ENCODE data around the gene SYNE1.

- TF ChIP-seq POLR2A (IDR thresholded peaks at IDR 0.05; ENCODE audit: low read length) (no peak), GATA1 (IDR thresholded peaks at IDR 0.05; ENCODE audit: low read depth, low read length) (no peak)
Measured at GRCh38 chr6:152117156-152118133, 519.7 kb downstream of the SYNE1 start.

Data from erythroblast (primary cell).